ENCODE data around the gene CDH4.

The CDH4 gene

DNA sequence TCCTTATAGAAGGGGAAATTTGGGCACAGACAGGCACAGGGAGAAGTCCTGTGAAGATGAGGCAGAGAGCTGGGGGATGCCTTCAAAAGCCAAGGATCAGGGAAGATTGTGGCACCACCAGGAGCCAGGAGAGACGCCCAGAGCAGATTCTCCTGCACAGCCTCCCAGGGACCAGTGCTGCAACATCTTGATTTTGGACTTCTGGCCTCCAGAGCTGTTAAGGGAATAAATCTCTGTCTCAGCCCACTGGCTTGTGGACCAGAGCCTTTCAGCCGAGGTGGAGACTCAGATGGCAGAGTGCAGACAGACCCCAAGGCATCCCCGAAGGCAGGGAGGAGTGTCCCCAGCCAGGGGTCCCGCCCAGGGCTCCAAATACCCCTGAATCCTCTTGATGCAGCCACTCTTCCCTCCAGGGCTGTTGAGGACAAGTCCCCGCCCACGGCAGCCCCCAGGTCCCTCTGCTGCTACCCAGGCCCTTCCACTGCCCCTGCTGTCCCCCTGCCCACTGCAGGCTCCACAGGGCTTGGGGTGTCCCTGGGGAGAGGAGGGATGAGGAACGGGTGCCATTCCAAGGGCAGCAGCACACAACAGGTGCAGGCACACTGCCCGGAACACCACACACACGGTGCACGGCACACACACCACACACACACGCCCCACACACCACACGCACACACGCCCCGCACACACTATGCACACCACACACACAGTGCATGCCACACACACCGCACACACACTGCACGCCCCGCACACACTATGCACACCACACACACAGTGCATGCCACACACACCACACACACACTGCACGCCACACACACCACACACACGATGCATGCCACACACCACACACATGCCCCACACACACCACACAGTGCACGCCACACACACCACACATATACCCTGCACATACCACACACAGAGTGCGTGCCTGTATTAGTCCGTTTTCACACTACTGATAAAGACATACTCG, 502.2 kb downstream of the CDH4 start:
- no peak for DNase-seq (ENCODE audit: low spot score)

DNA sequence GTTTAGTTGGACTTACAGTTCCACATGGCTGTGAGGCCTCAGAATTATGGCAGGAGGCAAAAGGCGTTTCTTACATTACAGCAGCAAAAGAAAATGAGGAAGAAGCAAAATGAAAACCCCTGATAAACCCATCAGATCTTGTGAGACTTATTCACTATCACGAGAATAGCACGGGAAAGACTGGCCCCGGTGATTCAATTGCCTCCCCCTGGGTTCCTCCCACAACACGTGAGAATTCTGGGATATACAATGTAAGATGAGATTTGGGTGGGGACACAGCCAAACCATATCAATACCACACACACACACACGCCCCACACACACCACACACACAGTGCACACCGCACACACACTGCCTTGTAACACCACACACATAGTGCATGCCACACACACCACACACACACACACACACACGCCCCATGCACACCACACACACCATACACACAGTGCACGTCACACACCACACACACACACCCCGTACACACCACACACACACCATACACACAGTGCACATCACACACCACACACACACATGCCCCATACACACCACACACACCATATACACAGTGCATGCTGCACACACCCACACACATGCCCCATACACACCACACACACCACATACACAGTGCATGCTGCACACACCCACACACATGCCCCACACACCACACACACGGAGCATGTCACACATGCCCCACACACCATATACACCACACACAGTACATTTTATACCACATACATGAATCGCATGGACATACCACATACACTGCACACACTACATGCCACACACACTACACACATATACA, 503.1 kb downstream of the CDH4 start:
- DNase-seq (ENCODE audit: low spot score) = no peak

DNA sequence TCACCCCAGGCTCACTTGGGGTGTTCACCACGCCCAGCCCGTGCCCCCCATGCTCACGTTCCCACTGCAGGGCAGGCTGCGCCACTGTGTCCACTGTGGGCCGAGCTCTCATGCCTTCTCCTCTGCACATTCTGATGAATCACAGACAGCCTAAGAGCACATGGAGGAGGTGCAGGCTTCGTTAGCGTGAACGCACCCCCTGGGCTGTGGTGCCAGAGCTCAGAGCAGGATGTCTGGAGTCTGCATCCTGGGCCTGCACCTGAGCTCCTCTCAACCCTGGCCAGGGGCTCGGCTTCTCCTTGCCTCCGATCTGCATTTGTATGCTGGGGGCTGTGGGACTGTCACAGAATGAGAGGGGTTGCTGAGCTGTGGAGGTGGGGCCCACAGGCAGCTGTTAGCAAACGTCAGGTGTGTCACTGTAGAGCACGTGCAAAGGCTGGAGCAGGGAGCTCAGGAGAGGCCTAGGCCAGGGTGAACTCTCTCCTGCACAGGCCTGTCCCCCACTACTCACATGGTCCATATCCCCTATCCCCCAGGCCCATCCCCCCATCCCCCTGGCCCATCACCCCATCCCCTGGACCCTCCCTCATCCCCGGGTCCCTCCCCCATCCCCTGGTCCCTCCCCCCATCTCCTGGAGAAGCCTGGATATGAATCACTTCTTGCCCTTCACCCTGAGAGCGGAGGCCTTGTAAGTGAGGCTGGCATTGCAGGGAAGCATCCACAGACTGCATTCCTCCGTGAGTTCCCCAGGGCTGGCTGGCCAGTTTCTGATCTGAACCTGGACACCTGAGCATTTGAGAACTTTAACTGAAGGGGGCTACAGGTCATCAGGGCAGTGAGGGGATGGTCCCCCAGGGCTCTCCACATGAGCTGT, 504.1 kb downstream of the CDH4 start:
- no peak for DNase-seq (ENCODE audit: low spot score)

DNA sequence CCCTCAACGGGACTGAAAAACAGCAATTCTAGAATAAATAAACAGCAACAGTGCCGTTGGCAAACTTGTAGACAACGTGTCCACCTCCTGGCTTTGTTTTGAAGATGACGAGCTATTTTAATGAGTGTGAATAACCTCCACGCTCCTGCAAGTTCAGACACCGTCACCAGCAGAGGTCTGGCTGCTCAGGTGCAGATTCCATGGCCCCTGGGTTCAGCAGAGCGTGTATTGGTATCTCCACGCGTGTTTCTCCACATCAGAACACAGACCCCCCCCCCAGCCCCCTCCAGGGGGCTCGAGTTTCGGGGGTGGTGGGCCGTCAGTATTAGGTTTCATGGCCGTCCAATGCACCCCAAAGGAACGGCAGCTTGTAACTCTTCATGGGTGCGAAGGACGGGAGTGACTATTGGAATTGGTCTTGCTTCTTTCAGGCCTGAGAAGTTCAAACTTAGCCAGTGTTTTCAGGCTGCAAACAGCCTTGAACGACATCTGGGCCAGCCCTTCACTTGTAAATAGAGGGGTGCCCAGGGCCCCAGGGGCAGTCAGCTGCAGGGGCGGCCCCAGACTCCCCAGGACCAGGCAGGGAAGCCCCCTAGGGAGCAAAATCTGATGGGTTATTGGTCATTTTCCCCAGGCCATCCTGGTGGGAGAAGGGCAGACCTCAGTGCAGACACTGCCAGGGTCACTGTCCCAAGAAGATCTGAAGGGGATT, 505.1 kb downstream of the CDH4 start:
- DNase-seq (ENCODE audit: low spot score) = no peak

DNA sequence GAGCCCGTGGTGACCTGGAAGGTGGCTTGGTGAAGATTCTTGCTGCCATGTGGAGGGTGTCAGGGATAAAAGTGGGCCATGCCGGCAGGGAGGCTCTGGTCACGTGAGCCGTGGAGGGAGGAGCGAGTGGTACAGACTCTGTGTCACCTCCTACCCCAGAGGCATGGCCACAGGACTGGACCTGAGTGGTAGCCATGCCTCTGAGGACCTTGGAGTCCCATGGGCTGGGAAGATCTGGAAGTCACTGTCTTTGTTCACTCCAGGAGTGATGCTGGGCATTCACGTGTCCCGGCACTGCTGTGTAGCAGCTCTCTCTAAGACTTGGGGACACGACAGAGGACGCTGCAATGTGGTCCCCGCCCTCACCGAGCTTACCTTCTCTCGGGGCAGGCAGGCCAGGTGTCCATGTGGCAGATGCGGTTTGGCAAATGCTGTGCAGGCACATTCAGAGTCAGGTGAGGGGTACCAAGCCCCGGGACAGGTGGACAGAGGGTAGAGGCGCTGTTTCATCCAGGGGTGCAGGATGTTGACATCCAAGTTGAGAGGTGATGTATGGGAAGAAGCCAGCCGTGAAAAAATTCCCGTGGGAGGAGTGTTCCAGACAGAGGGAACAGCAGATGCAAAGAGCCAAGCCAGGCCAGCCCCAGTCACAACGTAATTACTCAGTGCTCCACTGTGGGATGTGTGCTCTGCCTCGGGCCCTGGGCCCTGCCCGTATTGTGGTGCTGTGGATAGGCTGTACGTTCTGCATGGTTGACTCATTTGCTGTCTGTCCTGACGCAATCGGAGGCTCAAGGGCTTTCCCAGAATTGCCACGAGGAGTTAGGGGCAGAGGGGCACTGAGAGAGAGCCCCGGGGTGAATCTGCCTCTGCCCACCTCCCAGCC, 505.9 kb downstream of the CDH4 start:
- DNase-seq (ENCODE audit: low spot score) = no peak

DNA sequence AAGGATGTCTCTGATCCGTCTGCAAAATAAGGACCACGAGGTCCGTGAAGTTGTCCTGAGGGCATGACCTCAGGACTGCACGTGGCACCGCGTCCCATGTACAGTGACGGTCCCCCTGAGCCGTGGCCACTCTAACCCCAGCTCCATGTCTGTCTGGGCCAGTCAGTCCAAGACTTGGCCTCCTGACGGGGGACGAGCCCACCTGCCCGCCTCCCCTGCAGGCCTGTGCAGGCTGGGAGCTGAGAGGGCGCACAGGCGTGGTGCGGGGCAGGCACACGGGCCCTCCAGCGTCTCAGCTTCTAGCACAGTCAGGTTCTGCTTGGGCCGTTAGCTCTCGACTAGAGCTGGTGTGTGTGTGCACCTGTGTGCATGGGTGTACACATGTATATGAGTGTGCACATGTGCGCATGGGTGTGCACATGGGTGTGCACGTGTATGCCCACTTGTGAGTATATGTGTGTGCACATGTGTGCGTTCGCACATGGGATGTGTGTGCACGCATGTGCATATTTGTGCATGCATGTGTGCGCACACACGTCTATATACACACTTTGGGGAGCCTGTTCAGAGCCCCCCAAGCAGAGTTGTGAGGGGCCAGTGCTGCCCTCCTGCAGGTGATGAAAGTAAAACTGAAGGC, 506.6 kb downstream of the CDH4 start:
- no peak for DNase-seq (ENCODE audit: low spot score)

DNA sequence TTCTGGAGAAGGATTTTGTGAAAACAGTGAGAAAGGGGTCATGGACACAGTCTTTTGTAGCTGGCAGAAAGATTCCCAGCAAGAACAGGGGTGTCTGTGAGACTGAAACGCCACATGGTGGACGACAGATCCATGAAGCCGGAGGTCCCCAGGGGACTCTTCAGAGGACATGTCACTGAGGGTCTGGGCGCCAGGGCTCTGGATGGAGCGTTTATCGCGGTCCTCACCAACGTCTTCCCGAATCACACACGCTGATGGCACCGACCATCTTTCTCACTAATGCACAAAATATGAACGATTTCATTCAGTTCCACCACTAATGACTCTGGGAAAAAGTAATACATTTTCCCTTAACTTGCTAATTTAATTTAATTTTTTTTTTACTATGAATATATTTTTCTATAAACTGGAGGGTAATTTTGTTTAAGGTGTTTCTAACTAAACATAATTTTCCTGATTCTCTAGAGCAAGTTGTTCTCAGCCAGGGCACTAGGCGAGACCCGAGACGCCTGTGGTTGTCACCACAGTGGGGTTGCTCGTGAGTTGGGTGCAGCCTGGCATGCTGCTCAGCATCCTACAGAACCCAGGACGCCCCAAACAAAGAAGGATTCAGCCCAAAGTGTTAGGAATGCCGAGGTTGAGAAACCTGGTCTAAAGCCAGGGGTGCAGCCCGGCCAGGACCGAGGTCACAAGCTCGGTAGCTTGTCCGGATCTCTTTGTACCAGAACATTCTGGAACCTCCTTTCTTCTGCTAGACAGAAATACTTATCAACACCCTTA, 507.4 kb downstream of the CDH4 start:
- no peak for DNase-seq (ENCODE audit: low spot score)

DNA sequence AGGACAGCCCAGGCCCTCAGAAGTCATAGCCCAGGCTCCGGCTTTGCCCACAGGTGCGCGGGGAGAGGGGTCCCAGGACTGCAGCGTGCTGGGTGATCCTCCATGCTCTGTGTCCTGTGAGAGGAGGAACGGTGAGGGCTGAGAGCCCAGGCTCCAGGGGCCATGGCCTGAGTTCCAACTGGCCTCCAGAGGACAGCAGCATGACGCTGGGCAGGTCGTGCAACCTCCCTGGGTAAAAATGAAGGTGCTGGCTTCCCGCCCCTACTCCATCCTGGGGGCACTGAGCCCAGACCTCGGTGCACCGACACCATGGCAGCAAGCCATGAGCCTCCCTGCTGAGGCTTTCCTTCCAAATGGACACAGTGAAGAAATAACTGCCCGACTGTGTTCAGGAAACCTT, 508.3 kb downstream of the CDH4 start:
- no peak for DNase-seq (ENCODE audit: low spot score)

DNA sequence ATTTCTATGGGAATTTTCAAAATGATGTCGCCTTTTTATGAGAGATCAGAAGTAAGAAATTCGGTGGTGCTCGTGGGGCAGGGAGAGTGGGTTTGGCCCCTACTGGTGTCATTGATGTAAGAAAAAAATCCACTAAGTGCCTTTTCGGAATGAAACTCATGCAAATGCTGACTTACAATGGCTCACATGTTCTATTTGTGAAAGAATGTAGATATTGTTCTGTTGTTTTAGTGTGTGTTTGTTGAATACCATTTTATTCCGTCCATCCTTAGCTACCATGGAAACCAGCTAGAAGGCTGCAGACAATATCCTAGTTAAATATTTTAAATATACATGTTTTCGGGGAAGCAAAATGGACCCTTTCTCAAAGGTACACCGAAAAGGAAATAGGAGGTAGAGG, 508.7 kb downstream of the CDH4 start:
- DNase-seq (ENCODE audit: low spot score) = no peak

DNA sequence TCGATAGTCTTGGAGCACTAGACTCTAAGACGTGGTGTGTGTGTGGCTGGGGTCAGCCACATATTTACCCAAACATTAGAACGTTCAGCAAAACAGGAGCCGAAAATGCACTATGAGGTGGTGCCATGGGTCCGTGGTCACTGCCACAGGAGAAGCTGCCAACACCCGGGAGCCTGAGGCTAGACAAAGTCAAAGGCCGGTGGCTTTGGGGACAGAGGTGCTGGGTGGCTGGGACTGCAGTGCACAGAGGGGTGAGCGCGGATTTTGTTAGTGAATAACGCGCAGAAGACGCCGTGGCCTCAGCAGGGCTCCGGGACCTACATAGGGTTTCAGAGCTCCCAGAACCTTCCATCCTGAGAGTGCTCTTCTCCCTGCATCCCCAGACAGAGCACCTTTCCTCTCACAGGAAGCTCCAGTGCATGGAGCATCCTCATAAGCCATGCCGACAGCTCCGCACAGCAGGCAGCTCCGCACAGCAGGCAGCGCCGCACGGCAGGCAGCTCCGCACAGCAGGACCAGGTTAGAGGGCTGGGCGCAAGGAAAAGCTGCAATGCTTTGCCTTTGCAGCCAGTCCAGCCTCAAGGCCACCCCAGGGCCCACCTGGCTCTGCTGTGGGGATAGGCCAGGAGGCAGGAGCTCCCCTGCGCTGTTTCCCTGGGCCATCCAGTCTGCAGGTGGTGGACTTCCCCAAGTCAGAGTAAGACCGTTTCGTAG, 509.5 kb downstream of the CDH4 start:
- no peak for DNase-seq (ENCODE audit: low spot score)

DNA sequence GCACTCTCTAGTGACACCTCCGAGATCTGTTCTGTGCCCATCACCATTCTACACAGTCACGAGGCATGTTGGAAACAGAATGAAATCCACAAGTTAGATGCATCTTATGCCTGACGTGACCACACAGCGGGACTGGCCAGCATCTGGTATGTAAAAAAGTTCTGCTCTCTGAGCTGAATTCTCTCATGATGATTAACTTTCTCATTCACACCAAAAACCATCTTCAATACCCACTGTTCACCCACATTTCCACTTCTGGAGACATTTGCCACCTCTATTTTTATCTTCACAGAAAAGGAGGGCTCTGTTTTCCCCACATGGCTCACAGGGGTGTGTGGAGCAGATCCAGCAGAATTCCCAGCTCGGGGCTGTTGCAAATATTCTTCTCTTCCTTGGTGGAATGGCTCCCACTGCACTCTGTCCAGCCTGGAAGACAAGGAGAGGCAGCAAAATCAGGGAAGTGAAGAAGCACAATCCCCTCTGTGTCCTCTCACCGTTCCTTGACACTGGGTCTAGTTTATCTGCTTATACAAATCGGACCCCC, 510.2 kb downstream of the CDH4 start:
- DNase-seq (ENCODE audit: low spot score) = no peak

DNA sequence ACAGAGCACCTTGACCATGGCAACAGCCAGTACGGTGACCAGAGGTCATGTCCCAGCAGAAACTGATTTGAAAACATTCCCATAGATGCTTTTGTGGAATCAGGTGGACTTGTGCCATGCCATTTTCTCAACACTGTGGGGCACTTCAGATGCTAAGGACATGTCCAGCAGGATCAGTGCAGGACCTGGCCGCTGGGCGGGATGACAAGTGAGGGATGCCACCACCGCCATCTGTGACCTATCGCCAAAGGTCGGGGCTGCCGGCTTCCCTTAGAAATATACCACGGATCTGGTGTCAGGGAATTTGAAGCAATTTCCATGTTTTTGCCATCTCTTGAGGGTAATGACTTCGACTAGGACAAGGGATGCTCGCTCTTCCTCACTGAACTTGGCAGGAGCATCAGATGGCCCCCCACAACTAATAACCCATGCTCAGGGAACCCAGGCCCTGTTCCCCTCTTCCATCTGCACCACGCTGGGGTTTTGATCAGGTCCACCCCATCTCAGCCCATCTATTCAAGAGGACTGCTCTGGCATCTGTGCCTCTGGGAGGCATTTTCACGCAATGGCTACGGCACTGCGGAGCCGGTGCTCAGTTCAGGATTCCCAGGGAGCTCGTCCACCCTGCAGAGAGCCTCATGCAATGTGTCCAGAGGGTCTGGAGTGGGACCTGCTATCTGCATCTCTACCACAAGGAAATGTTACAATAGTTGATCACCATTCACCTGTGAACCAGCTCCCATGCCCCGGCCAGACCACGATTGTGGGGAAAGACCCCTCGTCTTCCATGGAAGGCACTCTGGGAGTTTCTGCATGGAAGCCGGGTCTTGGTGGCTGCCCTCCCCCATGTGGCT, 511.1 kb downstream of the CDH4 start:
- DNase-seq (ENCODE audit: low spot score) = no peak

DNA sequence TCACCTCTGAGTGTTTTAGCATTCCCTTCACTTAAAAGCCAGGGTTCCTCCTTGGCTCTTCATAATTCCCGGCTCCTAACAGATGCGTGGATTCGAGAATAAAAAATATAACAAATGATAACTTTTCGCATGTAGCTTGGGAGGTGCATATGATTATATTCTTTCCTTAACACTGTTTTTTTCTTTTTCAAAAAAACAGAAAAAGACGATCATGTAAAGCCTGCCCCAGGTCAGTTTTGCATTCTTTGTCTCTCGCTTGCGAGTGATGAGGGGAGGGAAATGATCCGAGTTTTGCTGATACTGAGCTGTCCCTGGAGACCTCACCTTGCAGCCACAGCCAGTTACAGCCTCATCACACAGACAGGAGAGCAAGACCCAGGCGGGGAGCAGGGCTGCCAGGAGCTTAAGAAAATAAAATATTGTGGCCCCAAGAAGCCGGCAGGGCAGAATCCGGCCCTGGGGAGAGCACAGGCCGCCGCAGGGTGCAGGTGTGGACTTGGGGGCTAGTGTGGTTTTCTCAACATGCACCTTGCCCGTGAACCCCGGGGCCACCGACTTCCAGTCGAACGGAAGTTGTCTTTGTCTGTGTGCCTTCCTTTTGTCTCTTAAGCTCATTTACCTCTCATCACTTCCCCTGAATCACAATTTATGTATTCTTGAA, 511.8 kb downstream of the CDH4 start:
- DNase-seq (ENCODE audit: low spot score) = no peak

DNA sequence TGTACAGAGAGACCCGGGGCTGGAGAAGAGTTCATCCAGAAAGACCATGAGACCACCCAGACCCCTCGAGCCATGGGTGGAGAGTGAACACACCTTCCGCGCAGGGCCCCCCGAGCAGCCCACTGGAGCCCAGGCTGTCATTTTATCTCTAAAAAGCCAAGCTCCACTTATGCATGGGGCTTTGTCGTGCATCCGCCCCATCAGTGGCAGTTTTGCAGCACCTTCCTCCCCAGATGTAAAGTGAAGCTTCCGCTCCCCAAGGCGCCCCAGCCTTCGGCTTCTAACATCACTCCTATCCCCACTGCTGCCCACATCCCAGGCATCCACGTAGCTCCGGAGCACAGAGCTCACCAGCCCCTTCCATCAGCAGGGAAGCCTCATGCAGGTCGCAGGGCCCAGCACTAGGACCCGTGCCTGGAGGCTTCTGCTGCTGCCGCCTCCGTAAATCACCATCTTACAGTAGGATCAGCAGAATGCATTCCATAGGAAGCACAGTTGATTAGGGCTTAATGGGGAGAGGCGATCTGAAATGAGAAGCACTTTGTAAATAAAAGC, 512.5 kb downstream of the CDH4 start:
- DNase-seq (ENCODE audit: low spot score) = no peak

DNA sequence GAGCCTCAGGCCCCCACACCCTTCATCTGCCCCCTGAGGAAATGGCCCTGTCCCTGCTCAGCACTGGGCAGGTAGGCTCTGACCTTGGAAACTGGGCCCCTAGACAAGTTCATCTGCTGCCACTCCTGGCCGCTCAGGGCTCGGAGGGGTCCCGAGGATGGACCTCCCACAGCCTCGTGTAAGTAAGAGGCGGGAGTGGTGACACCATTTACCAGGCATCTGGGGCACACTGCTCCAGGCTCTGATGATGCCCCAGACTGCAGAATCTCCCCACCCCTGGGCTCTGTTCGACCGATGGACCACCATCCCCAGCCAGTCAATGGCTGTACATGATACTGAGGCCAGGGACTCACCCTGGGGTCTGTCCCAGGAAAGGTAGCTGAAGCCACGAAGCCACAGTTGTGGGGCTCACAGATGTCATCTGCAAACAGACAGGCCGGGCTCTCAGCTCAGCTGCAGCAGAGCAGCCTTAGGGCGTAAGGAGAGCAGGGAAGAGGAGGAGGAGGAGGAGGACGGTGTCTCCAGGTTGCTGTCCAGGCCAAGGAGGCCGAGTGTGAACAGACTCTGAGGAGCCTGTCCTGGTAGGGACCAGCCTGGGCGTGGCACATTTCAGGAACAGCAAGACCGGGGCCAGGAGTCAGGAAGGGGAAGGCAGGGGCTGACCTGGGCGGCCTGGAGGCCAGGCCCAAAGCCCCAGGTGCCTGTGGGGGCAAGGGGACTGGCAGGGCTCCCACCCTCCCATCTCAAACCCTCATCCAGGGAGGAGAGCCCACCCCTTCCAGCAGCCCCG, 513.2 kb downstream of the CDH4 start:
- DNase-seq (ENCODE audit: low spot score) = no peak
